Heart right ventricle (tissue), 16 donors: ENCODE data around the gene ZNF385B. TPM values are rescaled to one million over a fixed set of nuclear protein-coding genes. Genes with fewer than 3 reads are reported as not detected.

Source experiments
- ATAC-seq, 8 donors: fragments of 200-7000 bp; cut with Tn5 transposase; one replicate each; pipeline ENCODE4 v1.9.1; 2020; ENCODE audit warnings: mild to moderate bottlenecking in 8 of 8, moderate library complexity in 8 of 8, moderate number of reproducible peaks in 1 of 8
- DNase-seq, 2 donors: peaks; one replicate each; pipeline ENCODE4 v3.0.0-alpha.2; 2020
- H3K27ac ChIP-seq, 10 donors: fragments of 200-600 bp; sonication (generic) in 2 of 10; one replicate each; pipeline versions ENCODE4 v1.5.0 to v1.8.0; 2020 to 2022; ENCODE audit warnings: mild to moderate bottlenecking in 3 of 10
- H3K27me3 ChIP-seq, 7 donors: fragments of 200-600 bp; one replicate each; pipeline ENCODE4 v1.8.0; 2021 to 2022; ENCODE audit warnings: mild to moderate bottlenecking in 2 of 7
- H3K36me3 ChIP-seq, 9 donors: fragments of 200-600 bp; sonication (generic) in 1 of 9; one replicate each; pipeline versions ENCODE4 v1.5.0 to v1.8.0; 2020 to 2022; ENCODE audit warnings: mild to moderate bottlenecking in 2 of 9
- H3K4me1 ChIP-seq, 9 donors: fragments of 200-600 bp; sonication (generic) in 1 of 9; one replicate each; pipeline versions ENCODE4 v1.5.0 to v1.8.0; 2020 to 2022; ENCODE audit warnings: mild to moderate bottlenecking in 4 of 9
- H3K4me3 ChIP-seq, 10 donors: fragments of 200-600 bp; sonication (generic) in 2 of 10; one replicate each; pipeline versions ENCODE4 v1.5.0 to v1.8.0; 2020 to 2022; ENCODE audit warnings: mild to moderate bottlenecking in 7 of 10, moderate library complexity in 2 of 10
- H3K9me3 ChIP-seq, 11 donors: fragments of 200-600 bp in 10 of 11; sonication (generic) in 2 of 11; one replicate each; pipeline versions ENCODE4 v1.5.0 to v1.8.0; 2013 to 2022; ENCODE audit warnings: mild to moderate bottlenecking in 2 of 11, control low read depth in 1 of 11, moderate library complexity in 1 of 11
- CTCF ChIP-seq, 9 donors: fragments of 200-600 bp; sonication (generic) in 2 of 9; IDR thresholded peaks; one replicate each; pipeline versions ENCODE4 v1.5.0 to v1.8.0; 2021 to 2022; ENCODE audit warnings: antibody characterized with exemption in 9 of 9, mild to moderate bottlenecking in 5 of 9, moderate library complexity in 1 of 9
- WGBS, 2 donors: extraction: QIAGEN DNeasy Blood & Tissue Kit; methylation state at CpG; one replicate each; pipeline ENCODE4 v1.1.7; 2013; ENCODE audit warnings: inconsistent platforms in 1 of 2; 5-methylcytosine and 5-hydroxymethylcytosine counted together
- intact Hi-C, 10 donors: fragments of 100-400 bp; cut with DNase I; formaldehyde crosslinking; loops; one replicate each; pipeline versions ENCODE4 v1.11.1 to v1.14.2; 2022
- polyA plus RNA-seq, 2 donors: library from polyadenylated mRNA; stranded (reverse); fragments of 200-250 nt; gene quantifications; one replicate each; pipeline ENCODE4 v1.2.3, GENCODE V29; 2013
- total RNA-seq, 10 donors: library from RNA; stranded (reverse); fragmentation: NEBNext Ultra II Directional in 3 of 10; extraction: Animal tissue kit (Norgen Biotek cat#: 25700) in 3 of 10; gene quantifications; one replicate each; pipeline versions ENCODE4 v1.2.1 to v1.2.4, GENCODE V29; 2021 to 2023
- donor health status: Arrhythmogenic right ventricular cardiomyopathy.
- donor health status: ischemic (EF 13 %, LVEDD 7.1; RV severe dilation, severe dysfunction).
- donor health status: healthy with polysubstance abuse.
- donor health status: DM: no; HTN: yes; CAD: no.
- donor health status: DM: no; HTN: no; CAD: no.
- donor health status: ischemic (EF 25% LVEDD 6.9; RV normal size, moderate dysfunction).
- donor health status: ischemic (EF 25% LVEDD 5.7; RV mildly dilated, moderate dysfunction).
- donor health status: healthy.
- donor health status: DM: yes; HTN: yes; CAD: no.
- donor health status: Ischemic cardiomyopathy.
- donor health status: ischemic (EF 35%, LVEDD 5.7; RV mildly dilated, moderate dysfunction).
- donor health status: nonischemic (EF 11% LVEDD 7.7; RV severe dilation, severe dysfunction).
- donor health status: DM: yes; HTN: yes; CAD: no.
- donor health status: PGD.
- donor health status: ischemic (EF 29% LVEDD 5.4; RV normal size, mild dysfunction).
- donor health status: nonischemic (EF 23%, LVEDD 6.1; RV moderate dilation, normal function).

ZNF385B gene
- total and polyA plus RNA-seq, 12 donors: 0.19 to 19.7 (median 1.7) TPM

- WGBS, 2 donors: 77 to 85% methylated on average over 1 of the region's 1 CpG
- TF ChIP-seq CTCF (IDR thresholded peaks at IDR 0.05): no peak
- Histone ChIP-seq H3K9me3 (no peaks in the 10 kb centered on the region), H3K36me3 (no peaks in the 10 kb centered on the region), H3K4me1 (peaks cover 0 to 14% (median 0%) of the 10 kb centered on the region in 9 donors), H3K4me3 (no peak overlapping the region), H3K27me3 (peaks cover 0 to under 1% (median 0%) of the 10 kb centered on the region in 7 donors), H3K27ac (no peak overlapping the region)
- no peak for DNase-seq
- intact Hi-C loops: loop anchor here in 3 of 10 donors (10.0 kb wide), 2 partner anchors 222 to 682 kb away; no protein-coding TSS in a partner anchor
- ATAC-seq: no peak
These were observed 414.8 kb downstream of the ZNF385B start for GRCh38 chr2:179446476-179447141.

GRCh38 chr2:179444056-179444455, 417.4 kb downstream of the ZNF385B start:
- H3K4me1 ChIP-seq: peaks cover 0 to 14% (median 0%) of the 10 kb centered on the region in 9 donors
- H3K9me3 ChIP-seq: no peaks in the 10 kb centered on the region
- peaks cover 0 to 7% (median 0%) of the 10 kb centered on the region in 7 donors for H3K27me3 ChIP-seq
- no peaks in the 10 kb centered on the region for H3K36me3 ChIP-seq
- intact Hi-C loops: loop anchor here in 5 of 10 donors (5.0 to 10.0 kb wide), 3 partner anchors 219 to 679 kb away; no protein-coding TSS in a partner anchor
- no peak overlapping the region for H3K27ac ChIP-seq
- ATAC-seq (peak in 2 of 8 donors; percentile 53 to 60), DNase-seq (no peak)
- no peak overlapping the region for H3K4me3 ChIP-seq
- 81 to 89% methylated on average over 3 of the region's 3 CpGs for WGBS, 2 donors
- TF ChIP-seq CTCF (IDR thresholded peaks at IDR 0.05): no peak

GRCh38 chr2:179443180-179443579, 418.2 kb downstream of the ZNF385B start:
- Histone ChIP-seq H3K36me3 (no peaks in the 10 kb centered on the region), H3K4me3 (no peak overlapping the region), H3K9me3 (no peaks in the 10 kb centered on the region), H3K27me3 (peaks cover 0 to 8% (median 0%) of the 10 kb centered on the region in 7 donors), H3K27ac (no peak overlapping the region), H3K4me1 (peaks cover 0 to 14% (median 0%) of the 10 kb centered on the region in 9 donors)
- peak in 1 of 2 donors; percentile 40 for DNase-seq
- peak in 4 of 8 donors; percentile 58 to 88 (median 74) for ATAC-seq
- no peak for TF ChIP-seq CTCF (IDR thresholded peaks at IDR 0.05)
- intact Hi-C loops: loop anchor here in 5 of 10 donors (5.0 to 10.0 kb wide), 3 partner anchors 218 to 678 kb away; no protein-coding TSS in a partner anchor
- WGBS, 2 donors: 41 to 49% methylated on average over 12 of the region's 12 CpGs

GRCh38 chr2:179442206-179442605, 419.2 kb downstream of the ZNF385B start:
- WGBS, 2 donors: 81 to 84% methylated on average over 1 of the region's 1 CpG
- intact Hi-C loops: loop anchor here in 5 of 10 donors (5.0 to 10.0 kb wide), 3 partner anchors 217 to 677 kb away; no protein-coding TSS in a partner anchor

More at GRCh38 chr2:179442206-179442605, 419.2 kb downstream of the ZNF385B start:
- ATAC-seq (no peak), DNase-seq (no peak)
- Histone ChIP-seq H3K27ac (no peak overlapping the region), H3K27me3 (peaks cover 0 to 8% (median 0%) of the 10 kb centered on the region in 7 donors), H3K36me3 (no peaks in the 10 kb centered on the region), H3K9me3 (no peaks in the 10 kb centered on the region), H3K4me1 (peaks cover 0 to 14% (median 0%) of the 10 kb centered on the region in 9 donors), H3K4me3 (no peak overlapping the region)
- TF ChIP-seq CTCF (IDR thresholded peaks at IDR 0.05): no peak
